ENCODE measurements around the gene NEDD4L.

DNA sequence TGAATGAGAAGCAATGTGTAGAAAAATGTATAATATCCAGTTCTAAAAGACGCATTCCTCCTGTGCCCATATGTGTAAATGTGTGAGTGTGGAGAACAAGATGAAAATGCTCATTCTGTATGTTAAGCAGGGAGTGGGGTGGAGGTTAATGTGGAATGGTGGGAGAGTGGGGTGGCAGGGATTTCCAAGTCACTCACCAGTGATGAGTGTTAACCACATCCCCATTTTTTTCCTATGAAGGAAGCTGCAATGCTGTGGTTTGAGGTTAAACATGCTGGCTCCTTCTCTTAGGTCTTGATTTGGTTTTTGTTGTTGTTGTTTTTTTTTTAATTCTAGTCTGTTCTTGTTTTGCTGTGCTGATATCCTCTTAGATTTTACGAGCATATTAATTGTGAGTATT is 169.4 kb downstream of the NEDD4L start:
- TF ChIP-seq, protein P1, sequence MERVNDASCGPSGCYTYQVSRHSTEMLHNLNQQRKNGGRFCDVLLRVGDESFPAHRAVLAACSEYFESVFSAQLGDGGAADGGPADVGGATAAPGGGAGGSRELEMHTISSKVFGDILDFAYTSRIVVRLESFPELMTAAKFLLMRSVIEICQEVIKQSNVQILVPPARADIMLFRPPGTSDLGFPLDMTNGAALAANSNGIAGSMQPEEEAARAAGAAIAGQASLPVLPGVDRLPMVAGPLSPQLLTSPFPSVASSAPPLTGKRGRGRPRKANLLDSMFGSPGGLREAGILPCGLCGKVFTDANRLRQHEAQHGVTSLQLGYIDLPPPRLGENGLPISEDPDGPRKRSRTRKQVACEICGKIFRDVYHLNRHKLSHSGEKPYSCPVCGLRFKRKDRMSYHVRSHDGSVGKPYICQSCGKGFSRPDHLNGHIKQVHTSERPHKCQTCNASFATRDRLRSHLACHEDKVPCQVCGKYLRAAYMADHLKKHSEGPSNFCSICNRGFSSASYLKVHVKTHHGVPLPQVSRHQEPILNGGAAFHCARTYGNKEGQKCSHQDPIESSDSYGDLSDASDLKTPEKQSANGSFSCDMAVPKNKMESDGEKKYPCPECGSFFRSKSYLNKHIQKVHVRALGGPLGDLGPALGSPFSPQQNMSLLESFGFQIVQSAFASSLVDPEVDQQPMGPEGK (CRISPR knock-in tag; IDR thresholded peaks at IDR 0.05; ENCODE audit: borderline replicate concordance): no peak
- TF ChIP-seq ZFP30 (CRISPR knock-in tag; IDR thresholded peaks at IDR 0.05) (no peak), ZNF8 (CRISPR knock-in tag; IDR thresholded peaks at IDR 0.05) (no peak), TCF4 (CRISPR knock-in tag; IDR thresholded peaks at IDR 0.05; ENCODE audit: borderline replicate concordance) (no peak), GLIS3 (CRISPR knock-in tag; IDR thresholded peaks at IDR 0.05) (no peak), ZNF70 (CRISPR knock-in tag; IDR thresholded peaks at IDR 0.05) (no peak)
- TF ChIP-seq, protein P2, sequence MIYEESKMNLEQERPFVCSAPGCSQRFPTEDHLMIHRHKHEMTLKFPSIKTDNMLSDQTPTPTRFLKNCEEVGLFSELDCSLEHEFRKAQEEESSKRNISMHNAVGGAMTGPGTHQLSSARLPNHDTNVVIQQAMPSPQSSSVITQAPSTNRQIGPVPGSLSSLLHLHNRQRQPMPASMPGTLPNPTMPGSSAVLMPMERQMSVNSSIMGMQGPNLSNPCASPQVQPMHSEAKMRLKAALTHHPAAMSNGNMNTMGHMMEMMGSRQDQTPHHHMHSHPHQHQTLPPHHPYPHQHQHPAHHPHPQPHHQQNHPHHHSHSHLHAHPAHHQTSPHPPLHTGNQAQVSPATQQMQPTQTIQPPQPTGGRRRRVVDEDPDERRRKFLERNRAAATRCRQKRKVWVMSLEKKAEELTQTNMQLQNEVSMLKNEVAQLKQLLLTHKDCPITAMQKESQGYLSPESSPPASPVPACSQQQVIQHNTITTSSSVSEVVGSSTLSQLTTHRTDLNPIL (CRISPR knock-in tag; IDR thresholded peaks at IDR 0.05; ENCODE audit: low read depth): no peak
